K562 (cell line): ENCODE results near the gene TNFRSF6B. TPM values are rescaled to one million over a fixed set of nuclear protein-coding genes. Genes with fewer than 3 reads are reported as not detected.
A peak's percentile ranks its signal among the peaks of the same experiment; 100 is the strongest.

Experiments used
- BMI1 ChIP-seq: fragments of 150-350 bp; IDR thresholded peaks from 2 replicates; pipeline ENCODE4 v1.6.1; 2014; ENCODE audit warnings: low read length
- CREM ChIP-seq: IDR thresholded peaks from 2 replicates; pipeline ENCODE4 v1.6.1; 2014; ENCODE audit warnings: antibody characterized with exemption, low read depth
- LEF1 ChIP-seq: fragments of 450-650 bp; IDR thresholded peaks from 2 replicates; pipeline ENCODE4 v1.6.1; 2016; ENCODE audit warnings: mild to moderate bottlenecking
- RAD51 ChIP-seq: fragments of 450-650 bp; IDR thresholded peaks from 2 replicates; pipeline ENCODE4 v1.7.1; 2016; ENCODE audit warnings: low read depth, mild to moderate bottlenecking, borderline replicate concordance
- SMAD4 ChIP-seq: fragments of 250-450 bp; sonication (Bioruptor Pico); conservative IDR thresholded peaks from 2 replicates; pipeline ENCODE4 v1.8.0; 2021; ENCODE audit warnings: inconsistent platforms, mild to moderate bottlenecking, moderate library complexity
- SP2 ChIP-seq: IDR thresholded peaks from 2 replicates; pipeline ENCODE4 v1.6.1; 2011; ENCODE audit warnings: mild to moderate bottlenecking, low read depth, low read length, moderate library complexity; ENCODE audit not compliant: poor library complexity, severe bottlenecking; ENCODE audit errors: extremely low read depth
- TAF1 ChIP-seq: IDR thresholded peaks from 2 replicates; pipeline ENCODE4 v1.6.1; 2011; ENCODE audit warnings: mild to moderate bottlenecking, low read length, moderate library complexity; ENCODE audit not compliant: insufficient read depth, control insufficient read depth, severe bottlenecking; ENCODE audit errors: extremely low read depth
- YBX1 ChIP-seq: fragments of 450-650 bp; IDR thresholded peaks from 2 replicates; pipeline ENCODE4 v1.7.1; 2016; ENCODE audit warnings: mild to moderate bottlenecking
- polyA plus RNA-seq, 8 experiments: library from polyadenylated mRNA; depleted of rRNA in 4 of 8; stranded (reverse) in 5 of 8; unstranded in 3 of 8; fragments of >200 nt; fragmentation: Nextera tagmentation in 2 of 8; fragmentation: Illumina TruSeq in 1 of 8; extraction: Ambion mirVana in 2 of 8; extraction: Trizol in 1 of 8; gene quantifications; 2 replicates each; pipeline versions ENCODE4 v1.2.1 to v1.2.3, GENCODE V29; 2011 to 2014; ENCODE audit warnings: inconsistent platforms in 1 of 8, missing spikeins in 1 of 8
- total RNA-seq, 7 experiments: library from RNA; depleted of rRNA in 6 of 7; stranded (reverse); fragments of >200 nt in 6 of 7; fragmentation: Illumina TruSeq in 2 of 7; extraction: Trizol in 2 of 7; gene quantifications; 2 replicates each; pipeline versions ENCODE4 v1.2.1 to v1.2.3, GENCODE V29; 2011 to 2021; ENCODE audit warnings: low replicate concordance in 1 of 7
- TF ChIP-seq, protein P1 (sequence below): fragments of 450-650 bp; IDR thresholded peaks from 2 replicates; pipeline ENCODE4 v1.6.1; 2016; ENCODE audit warnings: antibody characterized with exemption
- TF ChIP-seq, protein P2 (sequence below): sonication (generic); formaldehyde crosslinking; IDR thresholded peaks from 2 replicates; pipeline ENCODE4 v1.8.0; 2022; ENCODE audit warnings: mild to moderate bottlenecking, missing genetic modification reagents
- TF ChIP-seq, protein P3 (sequence below): fragments of 250-450 bp; sonication (Bioruptor Pico); IDR thresholded peaks from 2 replicates; pipeline ENCODE4 v1.5.0; 2021; ENCODE audit warnings: mild to moderate bottlenecking, borderline replicate concordance
- TF ChIP-seq, protein P4 (sequence below), 3 experiments: fragments of 200-800 bp in 1 of 3; fragments of 250-450 bp in 1 of 3; fragments of 450-650 bp in 1 of 3; sonication (Bioruptor Pico) in 1 of 3; sonication (Bioruptor generic) in 1 of 3; formaldehyde crosslinking in 1 of 3; IDR thresholded peaks; 2 replicates each; pipeline versions ENCODE4 v1.6.1 to v1.8.0; 2016 to 2022; ENCODE audit warnings: mild to moderate bottlenecking in 2 of 3, missing genetic modification characterization in 2 of 3, missing compliant biosample characterization in 1 of 3, moderate library complexity in 1 of 3
- TF ChIP-seq, protein P5 (sequence below): fragments of 250-450 bp; sonication (Bioruptor Pico); IDR thresholded peaks from 2 replicates; pipeline ENCODE4 v1.8.0; 2022; ENCODE audit warnings: moderate library complexity, mild to moderate bottlenecking, inconsistent platforms

TNFRSF6B gene
- total and polyA plus RNA-seq, 9 of the 15 experiments (the other 6 are each of a cell fraction or from before 2014, with no cell fraction given), result 0.10 to 3.5 (median 0.32) TPM; not detected in 6

DNA sequence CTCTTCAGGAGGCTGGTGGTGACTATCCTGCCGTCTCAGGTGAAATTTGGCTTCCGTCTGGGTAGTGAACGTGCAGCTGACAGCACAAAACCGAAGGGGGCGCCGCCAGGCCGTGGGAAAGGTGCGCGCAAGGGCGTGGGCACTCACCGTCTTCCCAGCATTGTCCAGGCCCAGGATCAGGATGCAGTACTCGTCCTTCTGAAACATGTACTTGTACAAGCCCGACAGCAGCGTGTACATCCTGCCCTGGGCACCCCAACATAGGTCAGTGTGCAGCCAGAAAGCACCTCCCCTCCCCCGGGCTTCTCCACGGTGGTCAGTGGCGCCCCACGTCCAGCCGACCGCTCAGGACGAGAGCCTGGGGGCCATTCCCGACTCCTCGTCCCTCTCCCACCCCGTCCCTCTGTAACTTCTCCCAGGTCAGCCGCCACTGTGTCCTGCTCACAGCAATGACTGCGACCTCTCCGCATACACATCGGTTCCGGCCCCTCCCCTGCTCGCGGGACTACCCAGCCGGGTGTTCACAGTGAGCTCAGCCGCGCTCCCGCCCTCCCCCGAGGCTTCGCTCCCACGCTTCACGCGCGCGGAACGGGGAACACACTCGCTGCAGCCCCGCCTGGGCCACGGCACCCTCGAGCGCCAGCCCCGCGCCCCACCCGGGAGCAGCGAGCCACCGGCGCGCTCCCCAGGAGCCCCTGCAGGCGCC is 10.6 kb downstream of the TNFRSF6B start (continued):
- TF ChIP-seq, protein P1, sequence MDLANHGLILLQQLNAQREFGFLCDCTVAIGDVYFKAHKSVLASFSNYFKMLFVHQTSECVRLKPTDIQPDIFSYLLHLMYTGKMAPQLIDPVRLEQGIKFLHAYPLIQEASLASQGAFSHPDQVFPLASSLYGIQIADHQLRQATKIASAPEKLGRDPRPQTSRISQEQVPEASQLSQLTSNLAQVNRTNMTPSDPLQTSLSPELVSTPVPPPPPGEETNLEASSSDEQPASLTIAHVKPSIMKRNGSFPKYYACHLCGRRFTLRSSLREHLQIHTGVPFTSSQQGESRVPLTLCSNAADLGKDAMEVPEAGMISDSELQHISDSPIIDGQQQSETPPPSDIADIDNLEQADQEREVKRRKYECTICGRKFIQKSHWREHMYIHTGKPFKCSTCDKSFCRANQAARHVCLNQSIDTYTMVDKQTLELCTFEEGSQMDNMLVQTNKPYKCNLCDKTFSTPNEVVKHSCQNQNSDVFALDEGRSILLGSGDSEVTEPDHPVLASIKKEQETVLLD, result no peak
- TF ChIP-seq CREM (peak; percentile 77), YBX1 (no peak), SP2 (no peak), LEF1 (no peak), SMAD4 (CRISPR knock-in tag) (no peak), BMI1 (no peak), TAF1 (peak; percentile 55), RAD51 (no peak)
- TF ChIP-seq, protein P2, sequence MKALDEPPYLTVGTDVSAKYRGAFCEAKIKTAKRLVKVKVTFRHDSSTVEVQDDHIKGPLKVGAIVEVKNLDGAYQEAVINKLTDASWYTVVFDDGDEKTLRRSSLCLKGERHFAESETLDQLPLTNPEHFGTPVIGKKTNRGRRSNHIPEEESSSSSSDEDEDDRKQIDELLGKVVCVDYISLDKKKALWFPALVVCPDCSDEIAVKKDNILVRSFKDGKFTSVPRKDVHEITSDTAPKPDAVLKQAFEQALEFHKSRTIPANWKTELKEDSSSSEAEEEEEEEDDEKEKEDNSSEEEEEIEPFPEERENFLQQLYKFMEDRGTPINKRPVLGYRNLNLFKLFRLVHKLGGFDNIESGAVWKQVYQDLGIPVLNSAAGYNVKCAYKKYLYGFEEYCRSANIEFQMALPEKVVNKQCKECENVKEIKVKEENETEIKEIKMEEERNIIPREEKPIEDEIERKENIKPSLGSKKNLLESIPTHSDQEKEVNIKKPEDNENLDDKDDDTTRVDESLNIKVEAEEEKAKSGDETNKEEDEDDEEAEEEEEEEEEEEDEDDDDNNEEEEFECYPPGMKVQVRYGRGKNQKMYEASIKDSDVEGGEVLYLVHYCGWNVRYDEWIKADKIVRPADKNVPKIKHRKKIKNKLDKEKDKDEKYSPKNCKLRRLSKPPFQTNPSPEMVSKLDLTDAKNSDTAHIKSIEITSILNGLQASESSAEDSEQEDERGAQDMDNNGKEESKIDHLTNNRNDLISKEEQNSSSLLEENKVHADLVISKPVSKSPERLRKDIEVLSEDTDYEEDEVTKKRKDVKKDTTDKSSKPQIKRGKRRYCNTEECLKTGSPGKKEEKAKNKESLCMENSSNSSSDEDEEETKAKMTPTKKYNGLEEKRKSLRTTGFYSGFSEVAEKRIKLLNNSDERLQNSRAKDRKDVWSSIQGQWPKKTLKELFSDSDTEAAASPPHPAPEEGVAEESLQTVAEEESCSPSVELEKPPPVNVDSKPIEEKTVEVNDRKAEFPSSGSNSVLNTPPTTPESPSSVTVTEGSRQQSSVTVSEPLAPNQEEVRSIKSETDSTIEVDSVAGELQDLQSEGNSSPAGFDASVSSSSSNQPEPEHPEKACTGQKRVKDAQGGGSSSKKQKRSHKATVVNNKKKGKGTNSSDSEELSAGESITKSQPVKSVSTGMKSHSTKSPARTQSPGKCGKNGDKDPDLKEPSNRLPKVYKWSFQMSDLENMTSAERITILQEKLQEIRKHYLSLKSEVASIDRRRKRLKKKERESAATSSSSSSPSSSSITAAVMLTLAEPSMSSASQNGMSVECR (CRISPR knock-in tag), result peak; percentile 14
- TF ChIP-seq, protein P3, sequence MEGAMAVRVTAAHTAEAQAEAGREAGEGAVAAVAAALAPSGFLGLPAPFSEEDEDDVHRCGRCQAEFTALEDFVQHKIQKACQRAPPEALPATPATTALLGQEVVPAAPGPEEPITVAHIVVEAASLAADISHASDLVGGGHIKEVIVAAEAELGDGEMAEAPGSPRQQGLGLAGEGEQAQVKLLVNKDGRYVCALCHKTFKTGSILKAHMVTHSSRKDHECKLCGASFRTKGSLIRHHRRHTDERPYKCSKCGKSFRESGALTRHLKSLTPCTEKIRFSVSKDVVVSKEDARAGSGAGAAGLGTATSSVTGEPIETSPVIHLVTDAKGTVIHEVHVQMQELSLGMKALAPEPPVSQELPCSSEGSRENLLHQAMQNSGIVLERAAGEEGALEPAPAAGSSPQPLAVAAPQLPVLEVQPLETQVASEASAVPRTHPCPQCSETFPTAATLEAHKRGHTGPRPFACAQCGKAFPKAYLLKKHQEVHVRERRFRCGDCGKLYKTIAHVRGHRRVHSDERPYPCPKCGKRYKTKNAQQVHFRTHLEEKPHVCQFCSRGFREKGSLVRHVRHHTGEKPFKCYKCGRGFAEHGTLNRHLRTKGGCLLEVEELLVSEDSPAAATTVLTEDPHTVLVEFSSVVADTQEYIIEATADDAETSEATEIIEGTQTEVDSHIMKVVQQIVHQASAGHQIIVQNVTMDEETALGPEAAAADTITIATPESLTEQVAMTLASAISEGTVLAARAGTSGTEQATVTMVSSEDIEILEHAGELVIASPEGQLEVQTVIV (CRISPR knock-in tag), result no peak
- TF ChIP-seq, protein P4, sequence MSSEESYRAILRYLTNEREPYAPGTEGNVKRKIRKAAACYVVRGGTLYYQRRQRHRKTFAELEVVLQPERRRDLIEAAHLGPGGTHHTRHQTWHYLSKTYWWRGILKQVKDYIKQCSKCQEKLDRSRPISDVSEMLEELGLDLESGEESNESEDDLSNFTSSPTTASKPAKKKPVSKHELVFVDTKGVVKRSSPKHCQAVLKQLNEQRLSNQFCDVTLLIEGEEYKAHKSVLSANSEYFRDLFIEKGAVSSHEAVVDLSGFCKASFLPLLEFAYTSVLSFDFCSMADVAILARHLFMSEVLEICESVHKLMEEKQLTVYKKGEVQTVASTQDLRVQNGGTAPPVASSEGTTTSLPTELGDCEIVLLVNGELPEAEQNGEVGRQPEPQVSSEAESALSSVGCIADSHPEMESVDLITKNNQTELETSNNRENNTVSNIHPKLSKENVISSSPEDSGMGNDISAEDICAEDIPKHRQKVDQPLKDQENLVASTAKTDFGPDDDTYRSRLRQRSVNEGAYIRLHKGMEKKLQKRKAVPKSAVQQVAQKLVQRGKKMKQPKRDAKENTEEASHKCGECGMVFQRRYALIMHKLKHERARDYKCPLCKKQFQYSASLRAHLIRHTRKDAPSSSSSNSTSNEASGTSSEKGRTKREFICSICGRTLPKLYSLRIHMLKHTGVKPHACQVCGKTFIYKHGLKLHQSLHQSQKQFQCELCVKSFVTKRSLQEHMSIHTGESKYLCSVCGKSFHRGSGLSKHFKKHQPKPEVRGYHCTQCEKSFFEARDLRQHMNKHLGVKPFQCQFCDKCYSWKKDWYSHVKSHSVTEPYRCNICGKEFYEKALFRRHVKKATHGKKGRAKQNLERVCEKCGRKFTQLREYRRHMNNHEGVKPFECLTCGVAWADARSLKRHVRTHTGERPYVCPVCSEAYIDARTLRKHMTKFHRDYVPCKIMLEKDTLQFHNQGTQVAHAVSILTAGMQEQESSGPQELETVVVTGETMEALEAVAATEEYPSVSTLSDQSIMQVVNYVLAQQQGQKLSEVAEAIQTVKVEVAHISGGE (CRISPR knock-in tag; IDR thresholded peaks at IDR 0.05), result no peak
- TF ChIP-seq, protein P5, sequence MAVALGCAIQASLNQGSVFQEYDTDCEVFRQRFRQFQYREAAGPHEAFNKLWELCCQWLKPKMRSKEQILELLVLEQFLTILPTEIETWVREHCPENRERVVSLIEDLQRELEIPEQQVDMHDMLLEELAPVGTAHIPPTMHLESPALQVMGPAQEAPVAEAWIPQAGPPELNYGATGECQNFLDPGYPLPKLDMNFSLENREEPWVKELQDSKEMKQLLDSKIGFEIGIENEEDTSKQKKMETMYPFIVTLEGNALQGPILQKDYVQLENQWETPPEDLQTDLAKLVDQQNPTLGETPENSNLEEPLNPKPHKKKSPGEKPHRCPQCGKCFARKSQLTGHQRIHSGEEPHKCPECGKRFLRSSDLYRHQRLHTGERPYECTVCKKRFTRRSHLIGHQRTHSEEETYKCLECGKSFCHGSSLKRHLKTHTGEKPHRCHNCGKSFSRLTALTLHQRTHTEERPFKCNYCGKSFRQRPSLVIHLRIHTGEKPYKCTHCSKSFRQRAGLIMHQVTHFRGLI, result no peak
